ENCODE results near the gene C1orf94. TPM values are rescaled to one million over a fixed set of nuclear protein-coding genes. Genes with fewer than 3 reads are reported as not detected.

C1orf94 gene
- polyA plus RNA-seq, 1 donor from 2014 or later, result not detected

DNA sequence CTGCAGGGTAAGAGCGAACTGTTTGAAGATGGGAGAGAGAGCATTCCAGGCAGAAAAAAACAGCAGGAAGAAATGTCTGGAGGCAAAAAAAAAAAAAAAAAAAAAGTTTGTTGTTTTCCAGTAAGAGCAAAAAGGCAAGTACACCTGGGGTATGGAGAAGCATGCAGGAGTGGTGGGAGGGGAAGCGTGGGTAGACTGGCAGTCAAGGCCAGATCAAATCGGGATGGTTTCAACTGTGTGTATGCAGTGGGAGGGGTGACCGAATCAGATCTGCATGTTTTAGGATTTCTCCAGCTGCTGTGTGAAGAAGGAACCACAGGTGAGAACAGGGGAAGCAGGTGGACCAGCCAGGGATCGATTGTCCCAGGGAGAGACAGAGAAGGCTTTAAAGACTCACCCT is 46.4 kb upstream of the C1orf94 start:
- Histone ChIP-seq H3F3A (ENCODE audit: insufficient read depth, low read length, poor library complexity, severe bottlenecking) (no peaks in the 10 kb centered on the region), H3K9ac (ENCODE audit: low read length) (no peak overlapping the region), H3K4me3 (ENCODE audit: low read length) (no peak overlapping the region), H3K27ac (ENCODE audit: low read length) (no peak overlapping the region), H3K9me3 (ENCODE audit: low read length) (no peaks in the 10 kb centered on the region), H2AFZ (ENCODE audit: low read depth, low read length) (no peak overlapping the region), H3K79me2 (replicated peaks; ENCODE audit: insufficient read depth, low read length) (no peaks in the 10 kb centered on the region), H3K4me2 (ENCODE audit: low read length) (no peak overlapping the region), H3K9me2 (ENCODE audit: insufficient read depth, low read length) (no peaks in the 10 kb centered on the region), H4K20me1 (ENCODE audit: insufficient read depth) (no peaks in the 10 kb centered on the region), H3K36me3 (ENCODE audit: insufficient read depth, low read length) (no peaks in the 10 kb centered on the region), H3K27me3 (ENCODE audit: insufficient read depth, low read depth, low read length) (no peaks in the 10 kb centered on the region)
- TF ChIP-seq EP300 (conservative IDR thresholded peaks at IDR 0.05; ENCODE audit: poor library complexity, severe bottlenecking) (no peak), SMC3 (conservative IDR thresholded peaks at IDR 0.05; ENCODE audit: poor library complexity) (no peak)
- TF ChIP-seq, protein P1, sequence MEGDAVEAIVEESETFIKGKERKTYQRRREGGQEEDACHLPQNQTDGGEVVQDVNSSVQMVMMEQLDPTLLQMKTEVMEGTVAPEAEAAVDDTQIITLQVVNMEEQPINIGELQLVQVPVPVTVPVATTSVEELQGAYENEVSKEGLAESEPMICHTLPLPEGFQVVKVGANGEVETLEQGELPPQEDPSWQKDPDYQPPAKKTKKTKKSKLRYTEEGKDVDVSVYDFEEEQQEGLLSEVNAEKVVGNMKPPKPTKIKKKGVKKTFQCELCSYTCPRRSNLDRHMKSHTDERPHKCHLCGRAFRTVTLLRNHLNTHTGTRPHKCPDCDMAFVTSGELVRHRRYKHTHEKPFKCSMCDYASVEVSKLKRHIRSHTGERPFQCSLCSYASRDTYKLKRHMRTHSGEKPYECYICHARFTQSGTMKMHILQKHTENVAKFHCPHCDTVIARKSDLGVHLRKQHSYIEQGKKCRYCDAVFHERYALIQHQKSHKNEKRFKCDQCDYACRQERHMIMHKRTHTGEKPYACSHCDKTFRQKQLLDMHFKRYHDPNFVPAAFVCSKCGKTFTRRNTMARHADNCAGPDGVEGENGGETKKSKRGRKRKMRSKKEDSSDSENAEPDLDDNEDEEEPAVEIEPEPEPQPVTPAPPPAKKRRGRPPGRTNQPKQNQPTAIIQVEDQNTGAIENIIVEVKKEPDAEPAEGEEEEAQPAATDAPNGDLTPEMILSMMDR (IDR thresholded peaks at IDR 0.05; ENCODE audit: poor library complexity, severe bottlenecking), result no peak

DNA sequence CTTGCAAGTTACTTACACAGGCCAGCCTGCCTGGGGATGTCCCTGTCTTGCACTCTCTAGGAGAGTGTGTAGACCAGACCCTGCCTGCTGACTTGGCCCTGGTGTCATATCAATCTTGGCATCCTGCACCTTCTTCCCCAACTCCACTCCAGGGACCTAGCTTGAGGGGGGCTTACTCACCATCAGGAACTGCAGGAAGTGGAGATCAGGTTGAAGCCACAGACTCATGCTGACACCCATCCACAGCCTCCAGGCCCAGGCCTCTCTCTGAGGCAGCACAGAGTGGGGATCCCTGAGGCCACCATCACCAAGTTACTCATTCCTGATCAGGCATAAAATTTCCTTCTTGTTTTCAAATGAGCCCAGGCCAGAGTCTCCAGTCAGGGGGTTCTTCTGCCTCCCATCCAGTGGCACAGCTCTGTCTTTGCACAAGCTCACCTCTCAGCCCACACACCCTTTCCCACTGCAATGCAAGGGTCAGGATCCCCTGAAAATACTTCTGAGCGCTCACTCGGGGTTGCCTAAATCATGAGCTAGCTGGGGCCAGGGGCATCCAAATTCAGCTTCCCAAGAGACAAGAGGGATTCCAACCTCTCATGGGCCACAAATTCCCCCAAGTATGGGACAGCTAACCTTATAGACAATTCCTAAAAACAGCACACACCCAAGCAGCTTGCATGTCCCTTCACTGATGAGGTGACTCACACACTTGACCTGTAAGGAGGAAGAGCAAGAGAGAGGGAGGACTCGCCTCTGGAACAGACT is 45.1 kb upstream of the C1orf94 start:
- Histone ChIP-seq H4K20me1 (ENCODE audit: insufficient read depth) (no peaks in the 10 kb centered on the region), H3K4me3 (ENCODE audit: low read length) (no peak overlapping the region), H3F3A (ENCODE audit: insufficient read depth, low read length, poor library complexity, severe bottlenecking) (no peaks in the 10 kb centered on the region), H3K27ac (ENCODE audit: low read length) (no peak overlapping the region), H3K27me3 (ENCODE audit: insufficient read depth, low read depth, low read length) (no peaks in the 10 kb centered on the region), H3K9me2 (ENCODE audit: insufficient read depth, low read length) (no peaks in the 10 kb centered on the region), H3K9me3 (ENCODE audit: low read length) (no peaks in the 10 kb centered on the region), H3K4me2 (ENCODE audit: low read length) (no peak overlapping the region), H3K9ac (ENCODE audit: low read length) (no peak overlapping the region), H3K79me2 (replicated peaks; ENCODE audit: insufficient read depth, low read length) (no peaks in the 10 kb centered on the region), H3K36me3 (ENCODE audit: insufficient read depth, low read length) (no peaks in the 10 kb centered on the region), H2AFZ (ENCODE audit: low read depth, low read length) (no peak overlapping the region)
- TF ChIP-seq TAF1 (IDR thresholded peaks at IDR 0.05; ENCODE audit: low read depth) (no peak), EZH2 (IDR thresholded peaks at IDR 0.05; ENCODE audit: borderline replicate concordance, insufficient read depth, low read length, poor library complexity, severe bottlenecking) (no peak), MXI1 (conservative IDR thresholded peaks at IDR 0.05; ENCODE audit: poor library complexity, severe bottlenecking) (no peak), RAD21 (conservative IDR thresholded peaks at IDR 0.05) (no peak), EP300 (conservative IDR thresholded peaks at IDR 0.05; ENCODE audit: poor library complexity, severe bottlenecking) (no peak)
- TF ChIP-seq, protein P2, sequence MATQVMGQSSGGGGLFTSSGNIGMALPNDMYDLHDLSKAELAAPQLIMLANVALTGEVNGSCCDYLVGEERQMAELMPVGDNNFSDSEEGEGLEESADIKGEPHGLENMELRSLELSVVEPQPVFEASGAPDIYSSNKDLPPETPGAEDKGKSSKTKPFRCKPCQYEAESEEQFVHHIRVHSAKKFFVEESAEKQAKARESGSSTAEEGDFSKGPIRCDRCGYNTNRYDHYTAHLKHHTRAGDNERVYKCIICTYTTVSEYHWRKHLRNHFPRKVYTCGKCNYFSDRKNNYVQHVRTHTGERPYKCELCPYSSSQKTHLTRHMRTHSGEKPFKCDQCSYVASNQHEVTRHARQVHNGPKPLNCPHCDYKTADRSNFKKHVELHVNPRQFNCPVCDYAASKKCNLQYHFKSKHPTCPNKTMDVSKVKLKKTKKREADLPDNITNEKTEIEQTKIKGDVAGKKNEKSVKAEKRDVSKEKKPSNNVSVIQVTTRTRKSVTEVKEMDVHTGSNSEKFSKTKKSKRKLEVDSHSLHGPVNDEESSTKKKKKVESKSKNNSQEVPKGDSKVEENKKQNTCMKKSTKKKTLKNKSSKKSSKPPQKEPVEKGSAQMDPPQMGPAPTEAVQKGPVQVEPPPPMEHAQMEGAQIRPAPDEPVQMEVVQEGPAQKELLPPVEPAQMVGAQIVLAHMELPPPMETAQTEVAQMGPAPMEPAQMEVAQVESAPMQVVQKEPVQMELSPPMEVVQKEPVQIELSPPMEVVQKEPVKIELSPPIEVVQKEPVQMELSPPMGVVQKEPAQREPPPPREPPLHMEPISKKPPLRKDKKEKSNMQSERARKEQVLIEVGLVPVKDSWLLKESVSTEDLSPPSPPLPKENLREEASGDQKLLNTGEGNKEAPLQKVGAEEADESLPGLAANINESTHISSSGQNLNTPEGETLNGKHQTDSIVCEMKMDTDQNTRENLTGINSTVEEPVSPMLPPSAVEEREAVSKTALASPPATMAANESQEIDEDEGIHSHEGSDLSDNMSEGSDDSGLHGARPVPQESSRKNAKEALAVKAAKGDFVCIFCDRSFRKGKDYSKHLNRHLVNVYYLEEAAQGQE (IDR thresholded peaks at IDR 0.05; ENCODE audit: borderline replicate concordance), result no peak

DNA sequence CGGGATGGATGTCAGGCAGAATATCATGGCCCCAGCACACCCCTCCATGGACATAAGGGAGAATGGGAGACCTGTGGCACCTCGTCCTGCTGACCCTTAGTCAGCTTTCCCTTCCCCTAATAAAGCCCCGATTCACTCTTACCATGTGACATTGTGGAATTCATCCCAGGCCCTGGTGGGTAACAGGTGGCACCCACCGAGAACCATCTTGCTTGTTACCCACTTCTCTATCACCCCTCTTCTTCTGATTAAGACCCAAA is 44.6 kb upstream of the C1orf94 start:
- no peak overlapping the region for H3K9ac ChIP-seq (ENCODE audit: low read length)
- no peaks in the 10 kb centered on the region for H4K20me1 ChIP-seq (ENCODE audit: insufficient read depth)
- H3F3A ChIP-seq (ENCODE audit: insufficient read depth, low read length, poor library complexity, severe bottlenecking), result no peaks in the 10 kb centered on the region
- no peaks in the 10 kb centered on the region for H3K36me3 ChIP-seq (ENCODE audit: insufficient read depth, low read length)
- H3K79me2 ChIP-seq (replicated peaks; ENCODE audit: insufficient read depth, low read length), result no peaks in the 10 kb centered on the region
- H3K9me2 ChIP-seq (ENCODE audit: insufficient read depth, low read length), result no peaks in the 10 kb centered on the region
- no peak overlapping the region for H3K27ac ChIP-seq (ENCODE audit: low read length)
- H3K27me3 ChIP-seq (ENCODE audit: insufficient read depth, low read depth, low read length), result no peaks in the 10 kb centered on the region
- H2AFZ ChIP-seq (ENCODE audit: low read depth, low read length), result no peak overlapping the region
- no peak overlapping the region for H3K4me3 ChIP-seq (ENCODE audit: low read length)
- TF ChIP-seq SMC3 (conservative IDR thresholded peaks at IDR 0.05; ENCODE audit: poor library complexity) (no peak), POLR2AphosphoS5 (IDR thresholded peaks at IDR 0.05) (no peak), MXI1 (conservative IDR thresholded peaks at IDR 0.05; ENCODE audit: poor library complexity, severe bottlenecking) (no peak), TAF1 (IDR thresholded peaks at IDR 0.05; ENCODE audit: low read depth) (no peak), EZH2 (IDR thresholded peaks at IDR 0.05; ENCODE audit: borderline replicate concordance, insufficient read depth, low read length, poor library complexity, severe bottlenecking) (no peak), EP300 (conservative IDR thresholded peaks at IDR 0.05; ENCODE audit: poor library complexity, severe bottlenecking) (no peak), RAD21 (conservative IDR thresholded peaks at IDR 0.05) (no peak)
- TF ChIP-seq, protein P1 (IDR thresholded peaks at IDR 0.05; ENCODE audit: poor library complexity, severe bottlenecking), result no peak
- TF ChIP-seq, protein P2 (IDR thresholded peaks at IDR 0.05; ENCODE audit: borderline replicate concordance), result no peak
- no peak overlapping the region for H3K4me2 ChIP-seq (ENCODE audit: low read length)
- no peaks in the 10 kb centered on the region for H3K9me3 ChIP-seq (ENCODE audit: low read length)

Measured in neural cell (in vitro differentiated cells).